ENCODE measurements around the gene DLG2.

Gene DLG2

GRCh38 chr11:84034484-84034883 is 1592.7 kb downstream of the DLG2 start:
- TF ChIP-seq CTCF (IDR thresholded peaks at IDR 0.05; ENCODE audit: insufficient read depth, low read length, missing control alignments) = no peak
- no peak for DNase-seq (ENCODE audit: low read depth, low spot score)
- POLR2A ChIA-PET = no interaction called here
- CTCF ChIA-PET = no interaction called here
- H3K4me3 ChIP-seq (ENCODE audit: low read depth, low read length) = no peak overlapping the region

- POLR2A ChIA-PET = no interaction called here
- CTCF ChIA-PET = no interaction called here
- no peak for DNase-seq (ENCODE audit: low read depth, low spot score)
- no peak for TF ChIP-seq CTCF (IDR thresholded peaks at IDR 0.05; ENCODE audit: insufficient read depth, low read length, missing control alignments)
- H3K4me3 ChIP-seq (ENCODE audit: low read depth, low read length) = no peak overlapping the region
Measured at GRCh38 chr11:84024266-84024665, 1602.9 kb downstream of the DLG2 start.

GRCh38 chr11:84022695-84023094 is 1604.4 kb downstream of the DLG2 start:
- no peak for TF ChIP-seq CTCF (IDR thresholded peaks at IDR 0.05; ENCODE audit: insufficient read depth, low read length, missing control alignments)
- POLR2A ChIA-PET = no interaction called here
- no peak for DNase-seq (ENCODE audit: low read depth, low spot score)
- CTCF ChIA-PET = no interaction called here
- no peak overlapping the region for H3K4me3 ChIP-seq (ENCODE audit: low read depth, low read length)

GRCh38 chr11:84022201-84022600 is 1604.9 kb downstream of the DLG2 start:
- no peak for DNase-seq (ENCODE audit: low read depth, low spot score)
- ChIA-PET POLR2A (no interaction called here), CTCF (interaction anchor here (0.6 kb wide), 1 partner anchor 1165 kb away, joined by 3 read pairs; no protein-coding TSS in a partner anchor)
- no peak overlapping the region for H3K4me3 ChIP-seq (ENCODE audit: low read depth, low read length)
- no peak for TF ChIP-seq CTCF (IDR thresholded peaks at IDR 0.05; ENCODE audit: insufficient read depth, low read length, missing control alignments)

- ChIA-PET CTCF (no interaction called here), POLR2A (no interaction called here)
- no peak overlapping the region for H3K4me3 ChIP-seq (ENCODE audit: low read depth, low read length)
- no peak for TF ChIP-seq CTCF (IDR thresholded peaks at IDR 0.05; ENCODE audit: insufficient read depth, low read length, missing control alignments)
- no peak for DNase-seq (ENCODE audit: low read depth, low spot score)
Measured at GRCh38 chr11:84021291-84021690, 1605.9 kb downstream of the DLG2 start.

- CTCF ChIA-PET = no interaction called here
- no peak for TF ChIP-seq CTCF (IDR thresholded peaks at IDR 0.05; ENCODE audit: insufficient read depth, low read length, missing control alignments)
- peak; percentile 21 for DNase-seq (ENCODE audit: low read depth, low spot score)
- POLR2A ChIA-PET = no interaction called here
- no peak overlapping the region for H3K4me3 ChIP-seq (ENCODE audit: low read depth, low read length)
Measured at GRCh38 chr11:84019571-84020194, 1607.5 kb downstream of the DLG2 start.
